Measurements from ENCODE around the gene GABPB2.
A peak's percentile ranks its signal among the peaks of the same experiment; 100 is the strongest.

DNA sequence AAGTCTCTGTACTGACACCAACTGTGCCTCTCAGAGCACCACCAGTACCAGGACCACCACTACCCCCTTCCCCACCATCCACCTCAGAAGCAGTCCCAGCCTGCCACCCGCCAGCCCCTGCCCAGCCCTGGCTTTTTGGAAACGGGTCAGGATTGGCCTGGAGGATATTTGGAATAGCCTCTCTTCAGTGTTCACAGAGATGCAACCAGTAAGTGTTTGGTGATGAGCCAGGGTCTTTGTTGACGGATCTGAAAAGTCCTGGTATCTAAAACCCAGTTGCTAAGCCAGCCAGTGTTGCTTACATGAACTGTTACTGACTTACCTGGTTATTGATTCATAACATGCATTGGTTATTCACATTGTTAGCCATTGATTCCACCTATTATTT is 21.9 kb upstream of the GABPB2 start:
- no peak for TF ChIP-seq EZH2 (IDR thresholded peaks at IDR 0.05; ENCODE audit: insufficient read depth, low read length)
- TF ChIP-seq, protein P1, sequence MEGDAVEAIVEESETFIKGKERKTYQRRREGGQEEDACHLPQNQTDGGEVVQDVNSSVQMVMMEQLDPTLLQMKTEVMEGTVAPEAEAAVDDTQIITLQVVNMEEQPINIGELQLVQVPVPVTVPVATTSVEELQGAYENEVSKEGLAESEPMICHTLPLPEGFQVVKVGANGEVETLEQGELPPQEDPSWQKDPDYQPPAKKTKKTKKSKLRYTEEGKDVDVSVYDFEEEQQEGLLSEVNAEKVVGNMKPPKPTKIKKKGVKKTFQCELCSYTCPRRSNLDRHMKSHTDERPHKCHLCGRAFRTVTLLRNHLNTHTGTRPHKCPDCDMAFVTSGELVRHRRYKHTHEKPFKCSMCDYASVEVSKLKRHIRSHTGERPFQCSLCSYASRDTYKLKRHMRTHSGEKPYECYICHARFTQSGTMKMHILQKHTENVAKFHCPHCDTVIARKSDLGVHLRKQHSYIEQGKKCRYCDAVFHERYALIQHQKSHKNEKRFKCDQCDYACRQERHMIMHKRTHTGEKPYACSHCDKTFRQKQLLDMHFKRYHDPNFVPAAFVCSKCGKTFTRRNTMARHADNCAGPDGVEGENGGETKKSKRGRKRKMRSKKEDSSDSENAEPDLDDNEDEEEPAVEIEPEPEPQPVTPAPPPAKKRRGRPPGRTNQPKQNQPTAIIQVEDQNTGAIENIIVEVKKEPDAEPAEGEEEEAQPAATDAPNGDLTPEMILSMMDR (IDR thresholded peaks at IDR 0.05; ENCODE audit: insufficient read depth, low read depth, low read length) = peak; percentile 26

All from astrocyte (in vitro differentiated cells and primary cell).